A673 (cell line): ENCODE data around the gene BAIAP2.

Experiments used
- CTCF ChIP-seq: fragments of 300-800, 200-600 bp; sonication (generic); conservative IDR thresholded peaks from 2 replicates; pipeline ENCODE4 v1.5.1; 2017; ENCODE audit warnings: low read depth, mild to moderate bottlenecking, antibody characterized with exemption, low read length, moderate library complexity, mixed read lengths
- EZH2 ChIP-seq: fragments of 200-600 bp; sonication (generic); IDR thresholded peaks from 2 replicates; pipeline ENCODE4 v1.6.1; 2017; ENCODE audit warnings: borderline replicate concordance, low read depth, mild to moderate bottlenecking, mixed read lengths, antibody characterized with exemption, low read length; ENCODE audit not compliant: poor library complexity, severe bottlenecking

- TF ChIP-seq CTCF (no peak), EZH2 (no peak)
These were observed 125.4 kb downstream of the BAIAP2 start for GRCh38 chr17:81160306-81160705.
